GM18508 (cell line): Measurements from ENCODE around the gene ATP12A.

ENCODE experiments used
- ATAC-seq: cut with Tn5 transposase; IDR thresholded peaks from one replicate; pipeline ENCODE4 v1.9.1; 2021; ENCODE audit warnings: moderate number of reproducible peaks; ENCODE audit not compliant: insufficient read depth, unreplicated experiment

ATP12A gene

GRCh38 chr13:24680258-24680920 lies at the start of gene ATP12A:
TSS of gene ATP12A (plus strand) at chr13:24680408. CDS start at chr13:24680744, 336 bp downstream.
- ATAC-seq = no peak

- no peak for ATAC-seq
These were observed 49.2 kb upstream of the ATP12A start for GRCh38 chr13:24630851-24631620.

- no peak for ATAC-seq
These were observed 48.3 kb upstream of the ATP12A start for GRCh38 chr13:24631922-24632321.

- ATAC-seq = no peak
These were observed 47.7 kb upstream of the ATP12A start for GRCh38 chr13:24632382-24633121.

- no peak for ATAC-seq
These were observed 43.4 kb upstream of the ATP12A start for GRCh38 chr13:24636776-24637175.

GRCh38 chr13:24638096-24638495 lies 42.1 kb upstream of the ATP12A start:
- no peak for ATAC-seq

- no peak for ATAC-seq
These were observed 39.5 kb upstream of the ATP12A start for GRCh38 chr13:24640752-24641151.

- ATAC-seq = no peak
These were observed 38.0 kb upstream of the ATP12A start for GRCh38 chr13:24642219-24642618.

- ATAC-seq = no peak
These were observed 36.2 kb upstream of the ATP12A start for GRCh38 chr13:24644036-24644435.

GRCh38 chr13:24648271-24648670 lies 31.9 kb upstream of the ATP12A start:
- ATAC-seq = no peak

- no peak for ATAC-seq
These were observed 31.1 kb upstream of the ATP12A start for GRCh38 chr13:24648983-24649687.

- ATAC-seq = no peak
These were observed 30.5 kb upstream of the ATP12A start for GRCh38 chr13:24649688-24650043.

GRCh38 chr13:24650161-24650560 lies 30.0 kb upstream of the ATP12A start:
- ATAC-seq = no peak

GRCh38 chr13:24651718-24652345 lies 28.4 kb upstream of the ATP12A start:
- no peak for ATAC-seq

GRCh38 chr13:24652359-24652758 lies 27.8 kb upstream of the ATP12A start:
- no peak for ATAC-seq

- ATAC-seq = no peak
These were observed 25.5 kb upstream of the ATP12A start for GRCh38 chr13:24654741-24655140.

- ATAC-seq = no peak
These were observed 21.0 kb upstream of the ATP12A start for GRCh38 chr13:24659239-24659638.

- no peak for ATAC-seq
These were observed 20.0 kb upstream of the ATP12A start for GRCh38 chr13:24660023-24660741.

GRCh38 chr13:24661713-24662112 lies 18.5 kb upstream of the ATP12A start:
- ATAC-seq = no peak
